HepG2 (cell line): ENCODE measurements around the gene F7. TPM values are rescaled to one million over a fixed set of nuclear protein-coding genes. Genes with fewer than 3 reads are reported as not detected.

Source experiments
- ARNT ChIP-seq: fragments of 450-650 bp; IDR thresholded peaks from 2 replicates; pipeline ENCODE4 v1.6.1; 2017
- BHLHE40 ChIP-seq: IDR thresholded peaks from 2 replicates; pipeline ENCODE4 v1.6.1; 2011; ENCODE audit warnings: low read length, improper control_type of control experiment
- DRAP1 ChIP-seq: IDR thresholded peaks from 2 replicates; pipeline ENCODE4 v1.6.1; 2016; ENCODE audit warnings: missing genetic modification reagents, missing compliant biosample characterization
- FOXA3 ChIP-seq: IDR thresholded peaks from 2 replicates; pipeline ENCODE4 v1.6.1; 2016; ENCODE audit warnings: missing genetic modification reagents, missing compliant biosample characterization
- GPN1 ChIP-seq: sonication (generic); formaldehyde crosslinking; IDR thresholded peaks from 2 replicates; pipeline ENCODE4 v1.5.1; 2020; ENCODE audit warnings: missing genetic modification reagents, borderline replicate concordance
- GTF3A ChIP-seq: sonication (generic); formaldehyde crosslinking; conservative IDR thresholded peaks from 2 replicates; pipeline ENCODE4 v1.4.0; 2020; ENCODE audit warnings: mild to moderate bottlenecking, missing genetic modification reagents
- HNF4G ChIP-seq, 2 experiments: sonication (generic) in 1 of 2; formaldehyde crosslinking in 1 of 2; IDR thresholded peaks; 2 replicates each; pipeline versions ENCODE4 v1.4.0 to v1.6.1; 2011 to 2020; ENCODE audit warnings: borderline replicate concordance in 2 of 2, low read depth in 2 of 2, mild to moderate bottlenecking in 2 of 2, low read length in 1 of 2, missing genetic modification reagents in 1 of 2, moderate library complexity in 1 of 2
- MLXIP ChIP-seq: sonication (generic); formaldehyde crosslinking; IDR thresholded peaks from 2 replicates; pipeline ENCODE4 v1.9.0; 2021; ENCODE audit warnings: missing genetic modification reagents, borderline replicate concordance
- NAIF1 ChIP-seq: sonication (generic); formaldehyde crosslinking; IDR thresholded peaks from 2 replicates; pipeline ENCODE4 v1.5.0; 2020; ENCODE audit warnings: mild to moderate bottlenecking, missing genetic modification reagents, borderline replicate concordance
- NCOA5 ChIP-seq: sonication (generic); formaldehyde crosslinking; IDR thresholded peaks from 2 replicates; pipeline ENCODE4 v1.4.0; 2020; ENCODE audit warnings: missing genetic modification reagents
- ONECUT2 ChIP-seq: sonication (generic); formaldehyde crosslinking; IDR thresholded peaks from 2 replicates; pipeline ENCODE4 v1.4.0; 2020; ENCODE audit warnings: missing genetic modification reagents
- TCF12 ChIP-seq, 2 experiments: fragments of 450-650 bp in 1 of 2; sonication (generic) in 1 of 2; formaldehyde crosslinking in 1 of 2; IDR thresholded peaks; 2 replicates each; pipeline versions ENCODE4 v1.6.1 to v1.8.0; 2017 to 2022; ENCODE audit warnings: antibody characterized with exemption in 1 of 2, mild to moderate bottlenecking in 1 of 2, missing genetic modification reagents in 1 of 2, moderate library complexity in 1 of 2
- THAP9 ChIP-seq: sonication (generic); formaldehyde crosslinking; IDR thresholded peaks from 2 replicates; pipeline ENCODE4; 2020; ENCODE audit warnings: missing genetic modification reagents, mild to moderate bottlenecking, borderline replicate concordance
- ZBTB8A ChIP-seq: sonication (generic); formaldehyde crosslinking; IDR thresholded peaks from 2 replicates; pipeline ENCODE4 v1.4.0; 2020; ENCODE audit warnings: mild to moderate bottlenecking, low read depth, missing genetic modification reagents, borderline replicate concordance
- ZNF224 ChIP-seq: sonication (generic); formaldehyde crosslinking; IDR thresholded peaks from 2 replicates; pipeline ENCODE4 v1.5.0; 2020; ENCODE audit warnings: mild to moderate bottlenecking, missing genetic modification reagents
- ZNF232 ChIP-seq: sonication (generic); formaldehyde crosslinking; IDR thresholded peaks from 2 replicates; pipeline ENCODE4 v1.4.0; 2020; ENCODE audit warnings: missing genetic modification reagents, borderline replicate concordance
- ZNF317 ChIP-seq: sonication (generic); formaldehyde crosslinking; IDR thresholded peaks from 2 replicates; pipeline ENCODE4 v1.5.0; 2020; ENCODE audit warnings: mild to moderate bottlenecking, missing genetic modification reagents
- ZNF383 ChIP-seq: sonication (generic); formaldehyde crosslinking; IDR thresholded peaks from 2 replicates; pipeline ENCODE4 v1.4.0; 2020; ENCODE audit warnings: missing genetic modification reagents, mild to moderate bottlenecking, borderline replicate concordance
- ZNF441 ChIP-seq: sonication (generic); formaldehyde crosslinking; IDR thresholded peaks from 2 replicates; pipeline ENCODE4 v1.7.0; 2021; ENCODE audit warnings: missing genetic modification reagents, borderline replicate concordance
- ZNF547 ChIP-seq: sonication (generic); formaldehyde crosslinking; IDR thresholded peaks from 2 replicates; pipeline ENCODE4 v1.5.1; 2020; ENCODE audit warnings: mild to moderate bottlenecking, missing genetic modification reagents
- ZNF558 ChIP-seq: sonication (generic); formaldehyde crosslinking; IDR thresholded peaks from 2 replicates; pipeline ENCODE4 v1.9.0; 2022; ENCODE audit warnings: mild to moderate bottlenecking, missing genetic modification reagents, borderline replicate concordance
- ZSCAN12 ChIP-seq: sonication (generic); formaldehyde crosslinking; IDR thresholded peaks from 2 replicates; pipeline ENCODE4 v1.9.0; 2021; ENCODE audit warnings: mild to moderate bottlenecking, missing genetic modification reagents
- polyA plus RNA-seq, 8 experiments: library from polyadenylated mRNA; depleted of rRNA in 3 of 8; stranded (reverse) in 7 of 8; unstranded in 1 of 8; fragments of >200 nt; fragmentation: Illumina TruSeq in 4 of 8; extraction: Trizol in 4 of 8; gene quantifications; 2 replicates each; pipeline versions ENCODE4 v1.2.1 to v1.2.3, GENCODE V29; 2011 to 2016; ENCODE audit warnings: low read depth in 4 of 8, missing spikeins in 1 of 8, mixed read lengths in 1 of 8; ENCODE audit not compliant: insufficient read depth in 1 of 8
- total RNA-seq, 5 experiments: library from RNA; depleted of rRNA; stranded (reverse); fragments of >200 nt; fragmentation: Illumina TruSeq; extraction: Trizol; gene quantifications; 2 replicates each; pipeline ENCODE4 v1.2.3, GENCODE V29; 2016; ENCODE audit warnings: low read depth in 1 of 5

The F7 gene
- total and polyA plus RNA-seq, 2 of the 13 experiments (the other 11 are each of a cell fraction or from before 2014, with no cell fraction given), result 12.6 to 26.5 TPM

GRCh38 chr13:113122550-113123225 is 17.1 kb downstream of the F7 start, which contains the start of gene F10 (continued):
- peak; percentile 84; the same call in 1 of the 2 replicates for TF ChIP-seq THAP9
- TF ChIP-seq ARNT, result no peak
- TF ChIP-seq ZBTB8A (CRISPR knock-in tag), result 0 out of 2 replicates have a peak, but pooled peaks have one; percentile 41
- 0 out of 2 replicates have a peak, but pooled peaks have one; percentile 86 for TF ChIP-seq ZSCAN12 (CRISPR knock-in tag)
- no peak for TF ChIP-seq GPN1 (CRISPR knock-in tag)
- TF ChIP-seq ZNF558 (CRISPR knock-in tag), result peak; percentile 80; the same call in 1 of the 2 replicates
- no peak for TF ChIP-seq NCOA5
- TF ChIP-seq FOXA3 (CRISPR knock-in tag), result peak; percentile 78
- TF ChIP-seq ZNF317 (CRISPR knock-in tag), result no peak
- TF ChIP-seq GTF3A (CRISPR knock-in tag), result no peak
- TF ChIP-seq TCF12 (IDR thresholded peaks at IDR 0.05), result no peak
- TF ChIP-seq TCF12 (CRISPR knock-in tag; IDR thresholded peaks at IDR 0.05), result 0 out of 2 replicates have a peak, but pooled peaks have one; percentile 55
- TF ChIP-seq ZNF547 (CRISPR knock-in tag), result peak; percentile 80
- TF ChIP-seq MLXIP (CRISPR knock-in tag), result no peak
- 0 out of 2 replicates have a peak, but pooled peaks have one; percentile 28 for TF ChIP-seq ONECUT2 (CRISPR knock-in tag)
- TF ChIP-seq ZNF441, result peak; percentile 73; the same call in 1 of the 2 replicates
- no peak for TF ChIP-seq ZNF383 (CRISPR knock-in tag)
- peak; percentile 97 for TF ChIP-seq DRAP1 (CRISPR knock-in tag)
- no peak for TF ChIP-seq NAIF1
- peak; percentile 95 for TF ChIP-seq HNF4G (IDR thresholded peaks at IDR 0.05; ENCODE audit: borderline replicate concordance, low read depth, low read length)
- peak; percentile 97 for TF ChIP-seq HNF4G (CRISPR knock-in tag; IDR thresholded peaks at IDR 0.05; ENCODE audit: borderline replicate concordance, low read depth)
- TF ChIP-seq ZNF224, result no peak
- TF ChIP-seq ZNF232 (CRISPR knock-in tag), result peak; percentile 94; the same call in 1 of the 2 replicates
- no peak for TF ChIP-seq BHLHE40
